MV-4-11 (cell line): ENCODE measurements around the gene HDAC3.
"Not testable (repeated sequence)": the region's sequence is repeated elsewhere in the genome, so short reads cannot be mapped to it uniquely, and the experiment has no call there.

Source experiments
- DNase-seq: peaks from one replicate; lab custom pipeline; 2025; lab: John Stamatoyannopoulos, UW

Gene HDAC3

GRCh38 chr5:141634720-141635119, 1.9 kb downstream of the HDAC3 start:
- no peak for DNase-seq

- peak; percentile 90 for DNase-seq
Observed at GRCh38 chr5:141633871-141634561, 2.6 kb downstream of the HDAC3 start.

GRCh38 chr5:141632650-141633049, 4.0 kb downstream of the HDAC3 start:
- no peak for DNase-seq

GRCh38 chr5:141630570-141631140, 6.0 kb downstream of the HDAC3 start:
- no peak for DNase-seq

- DNase-seq: no peak
Observed at GRCh38 chr5:141628175-141628788, 8.4 kb downstream of the HDAC3 start.

- DNase-seq: peak; percentile 67
Observed at GRCh38 chr5:141623611-141624010, 13.0 kb downstream of the HDAC3 start.

GRCh38 chr5:141623186-141623585, 13.5 kb downstream of the HDAC3 start:
- peak; percentile 99 for DNase-seq

GRCh38 chr5:141618804-141619554, 17.7 kb downstream of the HDAC3 start, which contains the start of gene DIAPH1:
DIAPH1 (minus strand) TSS chr5:141619000; CDS start chr5:141618914, 86 bp downstream.
- DNase-seq: peak; percentile 92

- peak; percentile 22 for DNase-seq
Observed at GRCh38 chr5:141618030-141618803, 18.4 kb downstream of the HDAC3 start.

GRCh38 chr5:141617682-141618029, 19.0 kb downstream of the HDAC3 start:
- DNase-seq: no peak

GRCh38 chr5:141617128-141617527, 19.5 kb downstream of the HDAC3 start:
- no peak for DNase-seq

- no peak for DNase-seq
Observed at GRCh38 chr5:141615991-141616720, 20.5 kb downstream of the HDAC3 start.

- no peak for DNase-seq
Observed at GRCh38 chr5:141613344-141613743, 23.3 kb downstream of the HDAC3 start.

GRCh38 chr5:141611289-141611688, 25.4 kb downstream of the HDAC3 start:
- no peak for DNase-seq

GRCh38 chr5:141609921-141610320, 26.7 kb downstream of the HDAC3 start:
- DNase-seq: not testable (repeated sequence)

- no peak for DNase-seq
Observed at GRCh38 chr5:141609044-141609443, 27.6 kb downstream of the HDAC3 start.

- DNase-seq: no peak
Observed at GRCh38 chr5:141608557-141608956, 28.1 kb downstream of the HDAC3 start.

- no peak for DNase-seq
Observed at GRCh38 chr5:141608046-141608445, 28.6 kb downstream of the HDAC3 start.

GRCh38 chr5:141605523-141606277, 30.9 kb downstream of the HDAC3 start:
- peak; percentile 98 for DNase-seq

GRCh38 chr5:141603923-141604717, 32.5 kb downstream of the HDAC3 start:
- DNase-seq: peak; percentile 98
